ENCODE measurements around the gene NDUFA5.

NDUFA5 gene

DNA sequence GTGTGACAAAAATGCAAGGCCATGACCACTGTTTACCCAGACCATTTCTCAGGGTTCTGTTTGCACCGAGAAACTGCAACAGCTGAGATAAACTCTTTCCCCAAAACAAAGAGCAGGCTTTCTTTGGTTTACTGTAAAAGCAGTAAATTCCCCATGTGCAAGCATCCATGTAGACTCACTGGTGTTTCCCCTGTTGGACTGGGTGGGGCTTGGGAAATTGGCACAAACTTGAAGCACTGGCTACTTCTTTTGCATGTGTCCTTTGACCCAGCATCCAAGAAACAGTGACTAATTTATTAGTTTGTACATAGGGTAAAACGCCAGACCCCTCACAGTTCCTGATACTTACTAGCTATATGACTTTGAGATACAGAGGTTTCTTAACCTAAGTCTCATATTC, 35.6 kb downstream of the NDUFA5 start:
- TF ChIP-seq, protein P1, sequence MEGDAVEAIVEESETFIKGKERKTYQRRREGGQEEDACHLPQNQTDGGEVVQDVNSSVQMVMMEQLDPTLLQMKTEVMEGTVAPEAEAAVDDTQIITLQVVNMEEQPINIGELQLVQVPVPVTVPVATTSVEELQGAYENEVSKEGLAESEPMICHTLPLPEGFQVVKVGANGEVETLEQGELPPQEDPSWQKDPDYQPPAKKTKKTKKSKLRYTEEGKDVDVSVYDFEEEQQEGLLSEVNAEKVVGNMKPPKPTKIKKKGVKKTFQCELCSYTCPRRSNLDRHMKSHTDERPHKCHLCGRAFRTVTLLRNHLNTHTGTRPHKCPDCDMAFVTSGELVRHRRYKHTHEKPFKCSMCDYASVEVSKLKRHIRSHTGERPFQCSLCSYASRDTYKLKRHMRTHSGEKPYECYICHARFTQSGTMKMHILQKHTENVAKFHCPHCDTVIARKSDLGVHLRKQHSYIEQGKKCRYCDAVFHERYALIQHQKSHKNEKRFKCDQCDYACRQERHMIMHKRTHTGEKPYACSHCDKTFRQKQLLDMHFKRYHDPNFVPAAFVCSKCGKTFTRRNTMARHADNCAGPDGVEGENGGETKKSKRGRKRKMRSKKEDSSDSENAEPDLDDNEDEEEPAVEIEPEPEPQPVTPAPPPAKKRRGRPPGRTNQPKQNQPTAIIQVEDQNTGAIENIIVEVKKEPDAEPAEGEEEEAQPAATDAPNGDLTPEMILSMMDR (IDR thresholded peaks at IDR 0.05; ENCODE audit: low read depth, low read length, missing control alignments) = no peak

DNA sequence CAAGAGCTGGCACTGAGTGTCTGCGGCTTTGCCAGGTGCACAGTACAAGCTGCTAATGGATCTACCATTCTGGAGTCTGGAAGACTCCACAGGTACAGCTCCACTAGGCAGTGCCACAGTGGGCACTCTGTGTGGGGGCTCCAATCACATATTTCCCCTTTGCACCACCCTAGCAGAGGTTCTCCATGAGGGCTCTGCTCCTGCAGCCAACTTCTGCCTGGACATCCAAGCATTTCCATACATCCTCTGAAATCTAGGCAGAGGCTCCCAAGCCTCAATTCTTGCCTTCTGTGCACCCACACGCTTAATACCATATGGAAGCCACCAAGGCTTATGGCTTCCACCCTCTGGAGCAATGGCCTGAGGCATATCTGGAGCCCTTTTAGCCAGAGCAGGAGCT, 52.4 kb downstream of the NDUFA5 start:
- TF ChIP-seq, protein P1 (IDR thresholded peaks at IDR 0.05; ENCODE audit: low read depth, low read length, missing control alignments) = no peak
- DNase-seq (ENCODE audit: extremely low read depth, low read depth) = no peak
- no peak overlapping the region for H3K4me3 ChIP-seq (replicated peaks; ENCODE audit: low read depth, low read length)

More for the DNA sequence above, 35.6 kb downstream of the NDUFA5 start:
- no peak for DNase-seq (ENCODE audit: extremely low read depth, low read depth)
- no peak overlapping the region for H3K4me3 ChIP-seq (replicated peaks; ENCODE audit: low read depth, low read length)

DNA sequence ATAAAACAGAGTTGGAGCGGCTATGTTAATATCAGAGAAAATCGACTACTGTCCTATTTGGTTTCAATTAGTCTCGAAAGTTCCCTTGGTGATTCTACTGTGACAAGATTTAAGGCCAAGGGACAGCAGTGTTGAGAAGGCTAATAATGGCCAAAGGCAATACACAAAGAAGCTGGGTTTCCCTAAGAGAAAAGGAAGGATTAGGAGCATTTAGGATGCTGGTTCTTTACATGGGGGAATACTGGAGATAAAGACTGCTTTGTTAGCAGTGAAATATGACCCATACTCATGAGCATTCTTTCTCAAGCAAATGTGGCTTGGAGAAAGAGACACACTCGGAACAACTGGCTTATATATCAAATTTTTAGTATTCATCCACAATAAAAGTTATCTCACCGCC, 55.4 kb downstream of the NDUFA5 start:
- no peak overlapping the region for H3K4me3 ChIP-seq (replicated peaks; ENCODE audit: low read depth, low read length)
- TF ChIP-seq, protein P1 (IDR thresholded peaks at IDR 0.05; ENCODE audit: low read depth, low read length, missing control alignments) = no peak
- no peak for DNase-seq (ENCODE audit: extremely low read depth, low read depth)

DNA sequence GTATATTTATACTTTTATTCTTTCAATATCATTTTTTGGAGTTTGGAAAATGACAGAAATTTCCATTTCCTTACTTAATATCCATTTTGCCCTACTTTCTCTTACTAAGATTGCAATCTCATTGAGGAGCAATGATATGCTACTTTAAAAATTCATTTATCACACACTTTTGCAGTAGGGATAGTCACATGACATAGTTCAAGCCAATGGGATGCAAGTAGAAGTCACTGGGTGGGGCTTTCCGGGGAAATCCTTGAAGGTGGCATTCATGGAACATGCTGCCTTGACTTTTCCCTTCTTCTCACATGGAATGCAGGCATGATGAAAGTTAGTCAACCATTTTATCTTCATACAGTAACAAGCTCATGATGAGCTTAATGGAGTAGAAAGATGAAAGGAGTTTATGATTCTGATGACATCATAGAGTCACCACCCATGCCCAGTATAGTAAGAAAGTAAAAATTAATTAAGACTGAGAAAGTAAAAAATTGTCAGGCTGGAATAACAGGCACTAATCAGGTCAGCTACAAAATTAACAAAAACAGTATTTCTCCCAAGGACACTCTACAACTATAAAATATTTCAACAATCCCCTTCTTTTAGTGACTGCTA, 56.6 kb downstream of the NDUFA5 start:
- no peak overlapping the region for H3K4me3 ChIP-seq (replicated peaks; ENCODE audit: low read depth, low read length)
- DNase-seq (ENCODE audit: extremely low read depth, low read depth) = no peak
- TF ChIP-seq, protein P1 (IDR thresholded peaks at IDR 0.05; ENCODE audit: low read depth, low read length, missing control alignments) = no peak

DNA sequence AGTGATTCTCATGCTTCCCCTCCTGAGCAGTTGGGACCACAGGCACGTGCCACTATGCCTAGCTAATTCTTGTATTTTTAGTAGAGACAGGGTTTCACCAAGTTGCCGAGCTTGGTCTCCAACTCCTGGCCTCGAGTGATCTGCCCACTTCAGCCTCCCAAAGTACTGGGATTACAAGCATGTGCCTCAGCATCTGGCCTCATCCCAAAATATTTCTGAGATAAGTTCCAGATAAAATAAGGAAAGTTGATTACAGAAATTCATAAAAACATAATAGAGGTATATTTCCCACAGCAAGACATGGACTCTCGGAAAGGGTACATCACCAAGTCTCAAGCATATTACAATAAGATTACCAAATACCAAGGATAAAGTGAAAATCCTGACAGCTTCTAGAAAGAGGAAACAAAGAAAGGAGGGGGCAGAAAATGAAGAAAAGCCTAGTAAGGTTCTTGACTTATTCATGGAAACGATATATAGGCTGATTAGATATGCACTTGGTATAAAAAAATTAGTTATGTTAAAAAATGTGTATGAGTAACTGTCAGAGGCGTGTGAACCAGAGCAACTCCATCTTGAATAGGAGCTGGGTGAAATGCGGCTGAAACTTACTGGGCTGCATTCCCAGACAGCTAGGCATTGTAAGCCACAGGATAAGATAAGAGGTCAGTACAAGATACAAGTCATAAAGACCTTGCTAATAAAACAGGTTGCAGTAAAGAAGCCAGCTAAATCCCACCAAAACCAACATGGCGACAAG, 58.2 kb downstream of the NDUFA5 start:
- H3K4me3 ChIP-seq (replicated peaks; ENCODE audit: low read depth, low read length) = no peak overlapping the region
- no peak for DNase-seq (ENCODE audit: extremely low read depth, low read depth)
- TF ChIP-seq, protein P1 (IDR thresholded peaks at IDR 0.05; ENCODE audit: low read depth, low read length, missing control alignments) = no peak

DNA sequence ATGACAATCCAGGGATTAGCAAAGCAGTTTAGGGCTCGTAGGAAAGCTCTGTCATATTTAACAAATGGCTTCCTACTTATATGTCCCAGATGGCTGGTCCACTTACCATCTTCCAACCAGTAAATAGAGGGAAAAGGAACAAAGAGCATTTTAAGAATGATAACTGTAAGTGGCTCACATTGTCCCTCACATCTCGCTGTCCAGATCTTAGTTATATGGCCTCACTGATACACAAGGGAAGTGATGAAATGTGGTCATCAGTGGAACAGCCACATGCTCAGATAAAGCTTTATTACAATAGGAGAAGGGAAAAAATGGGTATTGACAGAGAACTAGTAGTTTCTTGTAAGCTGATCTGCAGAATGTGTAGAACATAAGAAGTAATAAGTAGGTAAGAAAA, 59.0 kb downstream of the NDUFA5 start:
- no peak for DNase-seq (ENCODE audit: extremely low read depth, low read depth)
- TF ChIP-seq, protein P1 (IDR thresholded peaks at IDR 0.05; ENCODE audit: low read depth, low read length, missing control alignments) = no peak
- no peak overlapping the region for H3K4me3 ChIP-seq (replicated peaks; ENCODE audit: low read depth, low read length)

All from HFF-Myc (cell line).